Natural killer cell treated with Interleukin-12 subunit alpha and Interleukin-12 subunit beta and Interleukin-15 and Interleukin-18, amount 100 ng/mL, for 72 hours (primary cell): ENCODE results near the gene DCAF4L1. TPM values are rescaled to one million over a fixed set of nuclear protein-coding genes. Genes with fewer than 3 reads are reported as not detected.

Source experiments
- ATAC-seq, 2 donors: fragments of 150-1000 bp; cut with Tn5 transposase in 1 of 2; sonication (Bioruptor Pico), chemical (Tn5 transposase) in 1 of 2; 2 replicates each; pipeline ENCODE4 v1.10.0; 2021
- DNase-seq: peaks from one replicate; pipeline ENCODE4 v3.0.0; 2022; ENCODE audit warnings: low spot score
- H3K27ac Mint-ChIP-seq, 2 donors: 1 replicate in 1 of 2; 2 replicates in 1 of 2; pipeline ENCODE4 v1.8.0; 2022; ENCODE audit warnings: mixed read lengths in 2 of 2, mild to moderate bottlenecking in 1 of 2, moderate library complexity in 1 of 2
- H3K27me3 Mint-ChIP-seq, 2 donors: 1 replicate in 1 of 2; 2 replicates in 1 of 2; pipeline ENCODE4 v1.8.0; 2022; ENCODE audit warnings: mixed read lengths in 2 of 2
- H3K36me3 Mint-ChIP-seq: one replicate; pipeline ENCODE4 v1.8.0; 2022; ENCODE audit warnings: mixed read lengths
- H3K4me1 Mint-ChIP-seq, 2 donors: 1 replicate in 1 of 2; 2 replicates in 1 of 2; pipeline ENCODE4 v1.8.0; 2022; ENCODE audit warnings: low read depth in 2 of 2, mixed read lengths in 2 of 2, mild to moderate bottlenecking in 1 of 2
- H3K4me3 Mint-ChIP-seq: one replicate; pipeline ENCODE4 v1.8.0; 2022; ENCODE audit warnings: mixed read lengths
- H3K9me3 Mint-ChIP-seq: 2 replicates; pipeline ENCODE4 v1.8.0; 2022; ENCODE audit warnings: mixed read lengths
- total RNA-seq, 2 donors: library from RNA; stranded (reverse); gene quantifications; one replicate each; pipeline ENCODE4 v1.2.3, GENCODE V29; 2022

DCAF4L1 gene
- total RNA-seq, result 1 to 10 TPM in 1 of 2 donors, under 1 TPM in 1; 0.90 to 1.4 TPM

GRCh38 chr4:41981456-41981855 lies at the start of gene DCAF4L1:
TSS of gene DCAF4L1 (plus strand) at chr4:41981756. CDS start at chr4:41981793, 37 bp downstream.
- Mint-ChIP-seq H3K9me3 (no peaks in the 10 kb centered on the region), H3K4me1 (no peaks in the 10 kb centered on the region), H3K36me3 (no peaks in the 10 kb centered on the region), H3K4me3 (no peak within 1 kb of the TSS), H3K27ac (no peak within 1 kb of the TSS), H3K27me3 (peaks cover 11 to 17% of the 10 kb centered on the region in 2 donors)
- DNase-seq (no peak), ATAC-seq (no peak)

- no peak overlapping the region for H3K4me3 Mint-ChIP-seq
- H3K27me3 Mint-ChIP-seq, result peaks cover 5 to 8% of the 10 kb centered on the region in 2 donors
- DNase-seq (no peak), ATAC-seq (no peak)
- H3K4me1 Mint-ChIP-seq, result peaks cover 24 to 29% of the 10 kb centered on the region in 2 donors
- peaks cover 3% of the 10 kb centered on the region for H3K9me3 Mint-ChIP-seq
- peaks cover 7% of the 10 kb centered on the region for H3K36me3 Mint-ChIP-seq
- no peak overlapping the region for H3K27ac Mint-ChIP-seq
These were observed 48.6 kb upstream of the DCAF4L1 start for GRCh38 chr4:41932988-41933387.

- no peaks in the 10 kb centered on the region for H3K27me3 Mint-ChIP-seq
- H3K9me3 Mint-ChIP-seq, result peaks cover 3% of the 10 kb centered on the region
- peaks cover 11% of the 10 kb centered on the region for H3K36me3 Mint-ChIP-seq
- peak overlapping the region; percentile 86 to 95 for H3K27ac Mint-ChIP-seq
- ATAC-seq, result no peak
- H3K4me3 Mint-ChIP-seq, result peak overlapping the region; percentile 91
- no peak for DNase-seq
- peaks cover 27 to 38% of the 10 kb centered on the region in 2 donors for H3K4me1 Mint-ChIP-seq
These were observed 47.5 kb upstream of the DCAF4L1 start for GRCh38 chr4:41933997-41934503.

- Mint-ChIP-seq H3K9me3 (peaks cover 3% of the 10 kb centered on the region), H3K27me3 (no peaks in the 10 kb centered on the region), H3K4me3 (peak overlapping the region; percentile 91), H3K4me1 (peaks cover 27 to 39% of the 10 kb centered on the region in 2 donors), H3K27ac (peak overlapping the region; percentile 86 to 95), H3K36me3 (peaks cover 14% of the 10 kb centered on the region)
- no peak for DNase-seq
- no peak for ATAC-seq
These were observed 47.0 kb upstream of the DCAF4L1 start for GRCh38 chr4:41934514-41934900.

GRCh38 chr4:41934901-41935651 lies 46.5 kb upstream of the DCAF4L1 start, which contains the start of gene TMEM33:
TSS of gene TMEM33 (plus strand) at chr4:41935429. CDS start at chr4:41935485, 56 bp downstream.
- H3K27ac Mint-ChIP-seq, result peak within 1 kb of the TSS; percentile 86 to 95
- peak; percentile 90 to 95 for ATAC-seq
- peaks cover 30 to 39% of the 10 kb centered on the region in 2 donors for H3K4me1 Mint-ChIP-seq
- H3K36me3 Mint-ChIP-seq, result peaks cover 19% of the 10 kb centered on the region
- H3K27me3 Mint-ChIP-seq, result no peaks in the 10 kb centered on the region
- H3K9me3 Mint-ChIP-seq, result peaks cover 3% of the 10 kb centered on the region
- DNase-seq, result peak; percentile 89
- H3K4me3 Mint-ChIP-seq, result peak within 1 kb of the TSS; percentile 91

- peaks cover 19% of the 10 kb centered on the region for H3K36me3 Mint-ChIP-seq
- H3K4me1 Mint-ChIP-seq, result peaks cover 30 to 39% of the 10 kb centered on the region in 2 donors
- ATAC-seq (peak; percentile 18 to 49), DNase-seq (no peak)
- H3K9me3 Mint-ChIP-seq, result peaks cover 3% of the 10 kb centered on the region
- peak overlapping the region; percentile 91 for H3K4me3 Mint-ChIP-seq
- H3K27ac Mint-ChIP-seq, result peak overlapping the region; percentile 86 to 95
- H3K27me3 Mint-ChIP-seq, result no peaks in the 10 kb centered on the region
These were observed 45.9 kb upstream of the DCAF4L1 start for GRCh38 chr4:41935652-41936021.

GRCh38 chr4:41939016-41939626 lies 42.4 kb upstream of the DCAF4L1 start:
- no peak overlapping the region for H3K4me3 Mint-ChIP-seq
- ATAC-seq (no peak), DNase-seq (no peak)
- peaks cover 19% of the 10 kb centered on the region for H3K36me3 Mint-ChIP-seq
- H3K27ac Mint-ChIP-seq, result peak overlapping the region in 1 of 2 donors; percentile 19
- H3K4me1 Mint-ChIP-seq, result peaks cover 32 to 34% of the 10 kb centered on the region in 2 donors
- H3K27me3 Mint-ChIP-seq, result no peaks in the 10 kb centered on the region
- peaks cover 3% of the 10 kb centered on the region for H3K9me3 Mint-ChIP-seq

- ATAC-seq (no peak), DNase-seq (no peak)
- Mint-ChIP-seq H3K27me3 (no peaks in the 10 kb centered on the region), H3K27ac (no peak overlapping the region), H3K36me3 (peaks cover 13% of the 10 kb centered on the region), H3K4me3 (no peak overlapping the region), H3K4me1 (peaks cover 17 to 21% of the 10 kb centered on the region in 2 donors), H3K9me3 (no peaks in the 10 kb centered on the region)
These were observed 40.7 kb upstream of the DCAF4L1 start for GRCh38 chr4:41940834-41941233.

GRCh38 chr4:41943506-41943905 lies 38.0 kb upstream of the DCAF4L1 start:
- Mint-ChIP-seq H3K27ac (no peak overlapping the region), H3K9me3 (no peaks in the 10 kb centered on the region), H3K36me3 (peaks cover 11% of the 10 kb centered on the region), H3K4me1 (peaks cover 6 to 7% of the 10 kb centered on the region in 2 donors), H3K27me3 (no peaks in the 10 kb centered on the region), H3K4me3 (no peak overlapping the region)
- ATAC-seq, result no peak
- DNase-seq, result no peak

GRCh38 chr4:41944089-41944488 lies 37.5 kb upstream of the DCAF4L1 start:
- no peak overlapping the region for H3K27ac Mint-ChIP-seq
- ATAC-seq (no peak), DNase-seq (no peak)
- no peaks in the 10 kb centered on the region for H3K9me3 Mint-ChIP-seq
- no peaks in the 10 kb centered on the region for H3K27me3 Mint-ChIP-seq
- H3K4me3 Mint-ChIP-seq, result no peak overlapping the region
- H3K36me3 Mint-ChIP-seq, result peaks cover 8% of the 10 kb centered on the region
- peaks cover under 1 to 5% of the 10 kb centered on the region in 2 donors for H3K4me1 Mint-ChIP-seq

GRCh38 chr4:41949531-41949930 lies 32.0 kb upstream of the DCAF4L1 start:
- Mint-ChIP-seq H3K27me3 (no peaks in the 10 kb centered on the region), H3K4me1 (peaks cover 9 to 12% of the 10 kb centered on the region in 2 donors), H3K4me3 (no peak overlapping the region), H3K27ac (peak overlapping the region in 1 of 2 donors; percentile 9), H3K9me3 (no peaks in the 10 kb centered on the region), H3K36me3 (peaks cover 23% of the 10 kb centered on the region)
- no peak for ATAC-seq
- no peak for DNase-seq

GRCh38 chr4:41957634-41958033 lies 23.9 kb upstream of the DCAF4L1 start:
- no peaks in the 10 kb centered on the region for H3K27me3 Mint-ChIP-seq
- no peak overlapping the region for H3K27ac Mint-ChIP-seq
- H3K36me3 Mint-ChIP-seq, result peaks cover under 1% of the 10 kb centered on the region
- ATAC-seq (no peak), DNase-seq (no peak)
- H3K9me3 Mint-ChIP-seq, result no peaks in the 10 kb centered on the region
- peaks cover 0 to under 1% of the 10 kb centered on the region in 2 donors for H3K4me1 Mint-ChIP-seq
- no peak overlapping the region for H3K4me3 Mint-ChIP-seq

GRCh38 chr4:41963105-41963504 lies 18.5 kb upstream of the DCAF4L1 start:
- no peak for DNase-seq
- ATAC-seq, result no peak
- Mint-ChIP-seq H3K4me3 (no peak overlapping the region), H3K27me3 (no peaks in the 10 kb centered on the region), H3K36me3 (peaks cover 5% of the 10 kb centered on the region), H3K9me3 (peaks cover 2% of the 10 kb centered on the region), H3K27ac (no peak overlapping the region), H3K4me1 (no peaks in the 10 kb centered on the region)

GRCh38 chr4:41964401-41964800 lies 17.2 kb upstream of the DCAF4L1 start:
- Mint-ChIP-seq H3K9me3 (peaks cover 7% of the 10 kb centered on the region), H3K4me1 (no peaks in the 10 kb centered on the region), H3K36me3 (peaks cover 7% of the 10 kb centered on the region), H3K27ac (no peak overlapping the region), H3K27me3 (no peaks in the 10 kb centered on the region), H3K4me3 (no peak overlapping the region)
- ATAC-seq, result no peak
- no peak for DNase-seq
